HCT116 (cell line): ENCODE results near the gene PROSER2. TPM values are rescaled to one million over a fixed set of nuclear protein-coding genes. Genes with fewer than 3 reads are reported as not detected.
A peak's percentile ranks its signal among the peaks of the same experiment; 100 is the strongest.

ENCODE experiments used
- ATAC-seq: fragments of 200-7000 bp; cut with Tn5 transposase; 2 replicates; pipeline ENCODE4 v1.9.1; 2020; ENCODE audit warnings: mild to moderate bottlenecking, moderate library complexity
- BruUV-seq: library from RNA; stranded (reverse); fragments of 400-500 nt; replicated peaks from 2 replicates; lab custom pipeline; 2021; lab: Mats Ljungman, UMichigan
- CTCF ChIA-PET: fragments of 300-600 bp; sonication (Branson Sonifier 250); formaldehyde crosslinking; loops from one replicate; lab custom pipeline; 2021; ENCODE audit warnings: antibody characterized with exemption; lab: Charles Lee
- POLR2A ChIA-PET: fragments of 300-600, 350-600 bp; sonication (Branson Sonifier 250); formaldehyde crosslinking; loops from one replicate; lab custom pipeline; 2021; ENCODE audit warnings: antibody characterized with exemption; lab: Charles Lee
- RAD21 ChIA-PET, 2 experiments: fragments of 300-600 bp; sonication (Branson Sonifier 250); formaldehyde crosslinking; loops; one replicate each; lab custom pipeline; 2023; ENCODE audit warnings: low total read pairs in 2 of 2; ENCODE audit not compliant: uncharacterized antibody in 2 of 2, unreplicated experiment in 2 of 2, low non-redundant PET in 1 of 2; lab: Charles Lee
- DNase-seq: peaks from one replicate; pipeline ENCODE4 v3.0.0-alpha.2; 2010; ENCODE audit warnings: low read depth, low spot score
- H2AFZ ChIP-seq: fragments of 200-600 bp; shearing (Covaris generic), sonication (generic); 2 replicates; pipeline ENCODE4 v1.6.1; 2017; ENCODE audit warnings: low read depth, mixed run types, mixed read lengths, antibody characterized with exemption, low read length; ENCODE audit not compliant: poor library complexity, severe bottlenecking
- H3K27ac ChIP-seq: 2 replicates; pipeline ENCODE4 v1.5.1; 2012; ENCODE audit warnings: low read depth, low read length
- H3K27me3 ChIP-seq: fragments of 200-600 bp; sonication (generic); 2 replicates; pipeline ENCODE4 v1.6.1; 2016; ENCODE audit warnings: mixed run types, low read length, mixed read lengths; ENCODE audit not compliant: insufficient read depth
- H3K36me3 ChIP-seq, 2 experiments: fragments of 200-500 bp in 1 of 2; fragments of 200-600 bp in 1 of 2; sonication (Bioruptor generic) in 1 of 2; sonication (generic) in 1 of 2; 2 replicates each; pipeline versions ENCODE4 v1.5.1 to v1.6.1; 2014 to 2016; ENCODE audit warnings: low read length in 2 of 2, inconsistent platforms in 1 of 2, mixed read lengths in 1 of 2, mixed run types in 1 of 2; ENCODE audit not compliant: insufficient read depth in 2 of 2, control insufficient read depth in 1 of 2
- H3K4me1 ChIP-seq, 2 experiments: fragments of 200-600 bp in 1 of 2; sonication (generic) in 1 of 2; 2 replicates each; pipeline versions ENCODE4 v1.5.1 to v1.6.1; 2012 to 2017; ENCODE audit warnings: low read length in 2 of 2, inconsistent platforms in 1 of 2, mild to moderate bottlenecking in 1 of 2, mixed read lengths in 1 of 2, mixed run types in 1 of 2, moderate library complexity in 1 of 2; ENCODE audit not compliant: insufficient read depth in 2 of 2, control insufficient read depth in 1 of 2
- H3K4me2 ChIP-seq: fragments of 200-600 bp; sonication (generic); 2 replicates; pipeline ENCODE4 v1.6.1; 2017; ENCODE audit warnings: mixed run types, low read length, mixed read lengths
- H3K4me3 ChIP-seq, 2 experiments: fragments of 200-600 bp in 1 of 2; sonication (generic) in 1 of 2; replicated peaks in 1 of 2; 2 replicates each; pipeline ENCODE4 v1.5.1; 2011 to 2016; ENCODE audit warnings: low read length in 2 of 2, control low read depth in 1 of 2, low read depth in 1 of 2, mild to moderate bottlenecking in 1 of 2, mixed read lengths in 1 of 2, mixed run types in 1 of 2
- H3K79me2 ChIP-seq: fragments of 200-600 bp; sonication (generic); 2 replicates; pipeline ENCODE4 v1.6.1; 2017; ENCODE audit warnings: mild to moderate bottlenecking, mixed run types, low read length, moderate library complexity, mixed read lengths; ENCODE audit not compliant: insufficient read depth
- H3K9ac ChIP-seq: fragments of 200-600 bp; sonication (generic); 2 replicates; pipeline ENCODE4 v1.6.1; 2016; ENCODE audit warnings: low read length, mixed read lengths
- H3K9me2 ChIP-seq: fragments of 200-600 bp; sonication (generic), shearing (Covaris generic); 2 replicates; pipeline ENCODE4 v1.6.1; 2017; ENCODE audit warnings: mixed run types, mild to moderate bottlenecking, moderate library complexity; ENCODE audit not compliant: insufficient read depth
- H3K9me3 ChIP-seq, 2 experiments: fragments of 200-500 bp in 1 of 2; fragments of 200-600 bp in 1 of 2; sonication (Bioruptor generic) in 1 of 2; sonication (generic) in 1 of 2; 2 replicates each; pipeline ENCODE4 v1.6.1; 2014 to 2017; ENCODE audit warnings: low read length in 2 of 2, mixed read lengths in 2 of 2, inconsistent platforms in 1 of 2, low read depth in 1 of 2, mild to moderate bottlenecking in 1 of 2, mixed run types in 1 of 2, moderate library complexity in 1 of 2; ENCODE audit not compliant: control insufficient read depth in 1 of 2, insufficient read depth in 1 of 2
- H4K20me1 ChIP-seq: fragments of 200-600 bp; sonication (generic), shearing (Covaris generic); 2 replicates; pipeline ENCODE4 v1.6.1; 2017; ENCODE audit warnings: mixed run types, mild to moderate bottlenecking, moderate library complexity; ENCODE audit not compliant: insufficient read depth
- CBX3 ChIP-seq: IDR thresholded peaks from 2 replicates; pipeline ENCODE4 v1.6.1; 2012; ENCODE audit warnings: low read depth
- CEBPB ChIP-seq: IDR thresholded peaks from 2 replicates; pipeline ENCODE4 v1.6.1; 2012; ENCODE audit warnings: low read depth
- EGR1 ChIP-seq: IDR thresholded peaks from 2 replicates; pipeline ENCODE4 v1.6.1; 2012; ENCODE audit warnings: low read depth
- ELF1 ChIP-seq: IDR thresholded peaks from 2 replicates; pipeline ENCODE4 v1.6.1; 2012; ENCODE audit warnings: low read depth, borderline replicate concordance
- EZH2 ChIP-seq: fragments of 200-600 bp; sonication (generic); IDR thresholded peaks from 2 replicates; pipeline ENCODE4 v1.6.1; 2017; ENCODE audit warnings: antibody characterized with exemption, mixed run types
- EZH2phosphoT487 ChIP-seq: fragments of 200-600 bp; IDR thresholded peaks from 2 replicates; pipeline ENCODE4 v1.6.1; 2018; ENCODE audit warnings: antibody characterized with exemption, borderline replicate concordance
- FOSL1 ChIP-seq: IDR thresholded peaks from 2 replicates; pipeline ENCODE4 v1.6.1; 2012; ENCODE audit warnings: low read depth
- JUND ChIP-seq: IDR thresholded peaks from 2 replicates; pipeline ENCODE4 v1.6.1; 2012
- POLR2AphosphoS5 ChIP-seq: IDR thresholded peaks from 2 replicates; pipeline ENCODE4 v1.6.1; 2011; ENCODE audit warnings: mild to moderate bottlenecking, low read depth, low read length, moderate library complexity
- SIN3A ChIP-seq: IDR thresholded peaks from 2 replicates; pipeline ENCODE4 v1.6.1; 2012; ENCODE audit warnings: low read depth
- SP1 ChIP-seq: IDR thresholded peaks from 2 replicates; pipeline ENCODE4 v1.6.1; 2012; ENCODE audit warnings: low read depth
- SRF ChIP-seq: IDR thresholded peaks from 2 replicates; pipeline ENCODE4 v1.6.1; 2012; ENCODE audit warnings: low read depth
- TCF7L2 ChIP-seq: IDR thresholded peaks from 2 replicates; pipeline ENCODE4 v1.7.0; 2011; ENCODE audit warnings: borderline replicate concordance, inconsistent platforms; ENCODE audit not compliant: insufficient read depth, insufficient read length; ENCODE audit errors: extremely low read depth
- ZFX ChIP-seq: fragments of 450-650 bp; IDR thresholded peaks from 2 replicates; pipeline ENCODE4 v1.6.1; 2017
- ZNF274 ChIP-seq: fragments of 200-500 bp; sonication (Bioruptor generic); IDR thresholded peaks from 2 replicates; pipeline ENCODE4 v1.6.1; 2014; ENCODE audit warnings: mild to moderate bottlenecking, low read depth, low read length, inconsistent platforms
- intact Hi-C: fragments of 100-400 bp; cut with micrococcal nuclease; formaldehyde crosslinking; loops from 2 replicates; pipeline ENCODE4 v1.10.0; 2022
- total RNA-seq: library from RNA; stranded (reverse); gene quantifications from one replicate; pipeline ENCODE4 v1.2.1, GENCODE V29; 2021; ENCODE audit not compliant: unreplicated experiment
- TF ChIP-seq, protein P1 (sequence below): IDR thresholded peaks from 2 replicates; pipeline ENCODE4 v1.6.1; 2012; ENCODE audit warnings: low read depth
- TF ChIP-seq, protein P2 (sequence below): IDR thresholded peaks from 2 replicates; pipeline ENCODE4 v1.6.1; 2012
- TF ChIP-seq, protein P3 (sequence below): IDR thresholded peaks from 2 replicates; pipeline ENCODE4 v1.6.1; 2011; ENCODE audit warnings: mild to moderate bottlenecking, low read length, moderate library complexity; ENCODE audit not compliant: insufficient replicate concordance; ENCODE audit errors: extremely low read depth
- TF ChIP-seq, protein P4 (sequence below): IDR thresholded peaks from 2 replicates; pipeline ENCODE4 v1.6.1; 2012

PROSER2 gene
- total RNA-seq, 1 experiment from 2014 or later, result 46.2 TPM

DNA sequence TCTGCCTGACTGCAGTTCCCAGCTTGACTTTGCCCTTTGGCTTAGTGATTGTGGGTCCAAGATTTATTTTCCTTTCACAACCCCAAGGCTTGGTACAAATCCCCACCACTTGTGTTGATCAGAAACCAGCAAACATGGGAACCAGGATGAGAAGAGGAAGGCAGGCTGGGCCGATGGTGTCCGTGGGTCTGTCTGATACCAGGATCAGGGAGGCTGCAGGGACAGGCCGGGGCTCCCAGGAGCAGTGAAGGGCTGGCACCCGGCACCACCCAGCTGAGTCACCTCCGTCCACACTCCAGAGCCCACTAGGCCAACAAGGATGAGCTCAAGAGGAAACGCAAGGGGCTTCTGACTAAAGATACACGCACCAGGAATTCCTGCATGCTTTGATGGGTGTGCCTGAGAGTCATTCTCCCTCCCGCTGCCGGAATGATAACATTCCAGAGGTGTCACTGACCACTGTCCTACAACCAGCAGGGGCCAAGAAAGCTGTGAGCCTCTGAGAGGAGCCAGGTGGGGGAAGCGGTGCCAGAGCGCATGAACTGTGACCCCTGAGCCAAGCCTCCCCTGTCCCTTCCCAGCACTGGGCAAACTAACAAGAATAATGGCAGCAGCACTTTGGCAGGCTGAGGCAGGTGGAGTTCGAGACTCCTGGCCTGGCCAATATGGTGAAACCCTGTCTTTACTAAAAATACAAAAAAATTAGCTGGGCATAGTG, 29.2 kb upstream of the PROSER2 start:
- ATAC-seq (peak; percentile 86), DNase-seq (peak; percentile 86)
- Histone ChIP-seq H3K4me3 (peak overlapping the region; percentile 5 to 42), H3K9ac (peak overlapping the region; percentile 56), H3K9me3 (no peaks in the 10 kb centered on the region), H3K79me2 (no peaks in the 10 kb centered on the region), H3K4me1 (peaks cover 14 to 45% of the 10 kb centered on the region in 2 experiments), H3K36me3 (no peaks in the 10 kb centered on the region), H2AFZ (no peak overlapping the region), H3K27me3 (no peaks in the 10 kb centered on the region), H3K4me2 (peak overlapping the region; percentile 69), H3K27ac (peak overlapping the region; percentile 68), H3K9me2 (no peaks in the 10 kb centered on the region), H4K20me1 (no peaks in the 10 kb centered on the region)
- ChIA-PET CTCF (interaction anchor here (1.0 to 3.9 kb wide), 5 partner anchors 11 to 1305 kb away, joined by 3 to 43 read pairs (median 13); no protein-coding TSS in a partner anchor), RAD21 (interaction anchor here in 1 of 2 experiments (0.8 kb wide), 1 partner anchor 193 kb away, joined by 3 read pairs; no protein-coding TSS in a partner anchor), POLR2A (interaction anchor here (1.1 to 2.5 kb wide), 3 partner anchors 21 to 27 kb away, joined by 4 to 8 read pairs (median 4); no protein-coding TSS in a partner anchor)
- intact Hi-C loops, result loop anchor here (1.0 to 10.0 kb wide), 4 partner anchors 27 to 921 kb away; no protein-coding TSS in a partner anchor
- BruUV-seq, result TSS peak; percentile 95
- TF ChIP-seq, protein P1, sequence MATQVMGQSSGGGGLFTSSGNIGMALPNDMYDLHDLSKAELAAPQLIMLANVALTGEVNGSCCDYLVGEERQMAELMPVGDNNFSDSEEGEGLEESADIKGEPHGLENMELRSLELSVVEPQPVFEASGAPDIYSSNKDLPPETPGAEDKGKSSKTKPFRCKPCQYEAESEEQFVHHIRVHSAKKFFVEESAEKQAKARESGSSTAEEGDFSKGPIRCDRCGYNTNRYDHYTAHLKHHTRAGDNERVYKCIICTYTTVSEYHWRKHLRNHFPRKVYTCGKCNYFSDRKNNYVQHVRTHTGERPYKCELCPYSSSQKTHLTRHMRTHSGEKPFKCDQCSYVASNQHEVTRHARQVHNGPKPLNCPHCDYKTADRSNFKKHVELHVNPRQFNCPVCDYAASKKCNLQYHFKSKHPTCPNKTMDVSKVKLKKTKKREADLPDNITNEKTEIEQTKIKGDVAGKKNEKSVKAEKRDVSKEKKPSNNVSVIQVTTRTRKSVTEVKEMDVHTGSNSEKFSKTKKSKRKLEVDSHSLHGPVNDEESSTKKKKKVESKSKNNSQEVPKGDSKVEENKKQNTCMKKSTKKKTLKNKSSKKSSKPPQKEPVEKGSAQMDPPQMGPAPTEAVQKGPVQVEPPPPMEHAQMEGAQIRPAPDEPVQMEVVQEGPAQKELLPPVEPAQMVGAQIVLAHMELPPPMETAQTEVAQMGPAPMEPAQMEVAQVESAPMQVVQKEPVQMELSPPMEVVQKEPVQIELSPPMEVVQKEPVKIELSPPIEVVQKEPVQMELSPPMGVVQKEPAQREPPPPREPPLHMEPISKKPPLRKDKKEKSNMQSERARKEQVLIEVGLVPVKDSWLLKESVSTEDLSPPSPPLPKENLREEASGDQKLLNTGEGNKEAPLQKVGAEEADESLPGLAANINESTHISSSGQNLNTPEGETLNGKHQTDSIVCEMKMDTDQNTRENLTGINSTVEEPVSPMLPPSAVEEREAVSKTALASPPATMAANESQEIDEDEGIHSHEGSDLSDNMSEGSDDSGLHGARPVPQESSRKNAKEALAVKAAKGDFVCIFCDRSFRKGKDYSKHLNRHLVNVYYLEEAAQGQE, result no peak
- TF ChIP-seq JUND (peak; percentile 76), SP1 (peak; percentile 91), SRF (no peak), FOSL1 (peak; percentile 84), EZH2 (no peak), EGR1 (no peak), CBX3 (no peak; the same call in 1 of the 2 replicates), POLR2AphosphoS5 (peak; percentile 50; the same call in 1 of the 2 replicates), EZH2phosphoT487 (no peak), SIN3A (peak; percentile 85; the same call in 1 of the 2 replicates), TCF7L2 (peak; percentile 41), ZFX (no peak), ELF1 (no peak), ZNF274 (no peak), CEBPB (no peak)
- TF ChIP-seq, protein P2, sequence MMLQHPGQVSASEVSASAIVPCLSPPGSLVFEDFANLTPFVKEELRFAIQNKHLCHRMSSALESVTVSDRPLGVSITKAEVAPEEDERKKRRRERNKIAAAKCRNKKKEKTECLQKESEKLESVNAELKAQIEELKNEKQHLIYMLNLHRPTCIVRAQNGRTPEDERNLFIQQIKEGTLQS, result no peak
- TF ChIP-seq, protein P3, sequence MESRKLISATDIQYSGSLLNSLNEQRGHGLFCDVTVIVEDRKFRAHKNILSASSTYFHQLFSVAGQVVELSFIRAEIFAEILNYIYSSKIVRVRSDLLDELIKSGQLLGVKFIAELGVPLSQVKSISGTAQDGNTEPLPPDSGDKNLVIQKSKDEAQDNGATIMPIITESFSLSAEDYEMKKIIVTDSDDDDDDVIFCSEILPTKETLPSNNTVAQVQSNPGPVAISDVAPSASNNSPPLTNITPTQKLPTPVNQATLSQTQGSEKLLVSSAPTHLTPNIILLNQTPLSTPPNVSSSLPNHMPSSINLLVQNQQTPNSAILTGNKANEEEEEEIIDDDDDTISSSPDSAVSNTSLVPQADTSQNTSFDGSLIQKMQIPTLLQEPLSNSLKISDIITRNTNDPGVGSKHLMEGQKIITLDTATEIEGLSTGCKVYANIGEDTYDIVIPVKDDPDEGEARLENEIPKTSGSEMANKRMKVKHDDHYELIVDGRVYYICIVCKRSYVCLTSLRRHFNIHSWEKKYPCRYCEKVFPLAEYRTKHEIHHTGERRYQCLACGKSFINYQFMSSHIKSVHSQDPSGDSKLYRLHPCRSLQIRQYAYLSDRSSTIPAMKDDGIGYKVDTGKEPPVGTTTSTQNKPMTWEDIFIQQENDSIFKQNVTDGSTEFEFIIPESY, result no peak
- TF ChIP-seq, protein P4, sequence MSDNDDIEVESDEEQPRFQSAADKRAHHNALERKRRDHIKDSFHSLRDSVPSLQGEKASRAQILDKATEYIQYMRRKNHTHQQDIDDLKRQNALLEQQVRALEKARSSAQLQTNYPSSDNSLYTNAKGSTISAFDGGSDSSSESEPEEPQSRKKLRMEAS, result peak; percentile 77
